Measurements from ENCODE around the gene C6orf163. TPM values are rescaled to one million over a fixed set of nuclear protein-coding genes. Genes with fewer than 3 reads are reported as not detected.

The C6orf163 gene
- total and polyA plus RNA-seq, 2 of the 4 experiments (the other 2 are of a cell fraction): 0.55 to 0.90 TPM

DNA sequence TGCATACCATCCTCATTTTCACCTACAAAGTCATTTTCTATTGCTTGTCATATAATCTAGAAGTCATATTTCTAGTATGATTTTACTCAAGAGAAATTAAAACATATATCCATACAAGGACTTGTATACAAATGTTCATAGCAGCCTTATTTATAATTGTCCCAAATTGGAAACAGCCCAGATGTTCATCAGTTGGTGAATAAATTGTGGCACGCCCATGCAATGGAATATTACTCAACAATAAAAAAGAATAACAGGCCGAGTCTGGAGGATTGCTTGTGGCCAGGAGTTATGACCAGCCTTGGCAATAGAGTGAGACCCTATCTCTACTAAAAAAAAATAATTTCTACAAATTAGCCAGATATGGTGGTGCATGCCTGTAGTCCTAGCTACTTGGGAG is 28.8 kb downstream of the C6orf163 start:
- H3K9me3 ChIP-seq (ENCODE audit: control insufficient read depth, insufficient read depth, low read length): no peaks in the 10 kb centered on the region
- H4K5ac ChIP-seq (ENCODE audit: low read depth, low read length): no peak overlapping the region
- no peak for ATAC-seq (ENCODE audit: low read depth)
- no peak overlapping the region for H3K4ac ChIP-seq (ENCODE audit: low read depth, low read length)
- H4K91ac ChIP-seq (ENCODE audit: insufficient read depth, low read depth, low read length): no peak overlapping the region
- dilution Hi-C loops (cut with HindIII; ENCODE audit: low sequenced_read_pairs, unreplicated experiment): no loop called here
- no peaks in the 10 kb centered on the region for H3K36me3 ChIP-seq (ENCODE audit: control insufficient read depth, insufficient read depth, low read length)
- no peak overlapping the region for H2BK5ac ChIP-seq (ENCODE audit: low read depth, low read length, poor library complexity, severe bottlenecking)
- no peak overlapping the region for H2BK20ac ChIP-seq (ENCODE audit: low read depth, low read length)
- no peak overlapping the region for H2BK120ac ChIP-seq (ENCODE audit: low read depth, low read length)
- POLR2A ChIA-PET (ENCODE audit: unreplicated experiment): no interaction called here
- no peaks in the 10 kb centered on the region for H3K4me1 ChIP-seq (ENCODE audit: control insufficient read depth, insufficient read depth, low read length)
- no peak overlapping the region for H2AFZ ChIP-seq (replicated peaks; ENCODE audit: low read length, poor library complexity)
- no peaks in the 10 kb centered on the region for H4K20me1 ChIP-seq (ENCODE audit: insufficient read depth, low read length)
- no CpG with 5 or more reads among the region's 2 CpGs for WGBS, 2 experiments (ENCODE audit: extremely low coverage in 2 of 2, insufficient read length in 1 of 2)
- intact Hi-C loops (cut with micrococcal nuclease): no loop called here
- H3K79me1 ChIP-seq (ENCODE audit: low read depth in 1 of 2, low read length in 2 of 2): no peaks in the 10 kb centered on the region
- H3K27me3 ChIP-seq (ENCODE audit: control insufficient read depth, insufficient read depth, low read length): no peaks in the 10 kb centered on the region
- no peak overlapping the region for H3K23ac ChIP-seq (ENCODE audit: low read depth, low read length)
- in situ Hi-C loops (cut with MboI; ENCODE audit: low sequenced_read_pairs): no loop called here
- no peak overlapping the region for H4K8ac ChIP-seq (ENCODE audit: low read depth in 2 of 2, low read length in 2 of 2)
- H3K9me1 ChIP-seq (ENCODE audit: insufficient read depth, low read length): no peaks in the 10 kb centered on the region
- no peak overlapping the region for H3K27ac ChIP-seq (ENCODE audit: insufficient read depth, low read length)
- no peak overlapping the region for H3K4me2 ChIP-seq (ENCODE audit: low read depth, low read length)
- no peak overlapping the region for H3K9ac ChIP-seq (ENCODE audit: low read depth, low read length)
- H2AK5ac ChIP-seq (ENCODE audit: low read depth, low read length): no peak overlapping the region
- no peak overlapping the region for H2AK9ac ChIP-seq (replicated peaks; ENCODE audit: low read depth, low read length, poor library complexity)
- TF ChIP-seq MXI1 (IDR thresholded peaks at IDR 0.05; ENCODE audit: borderline replicate concordance, low read depth, low read length) (no peak), BHLHE40 (IDR thresholded peaks at IDR 0.05; ENCODE audit: low read depth, low read length) (no peak), CTCF (conservative IDR thresholded peaks at IDR 0.05; ENCODE audit: low read depth, low read length) (no peak), FOS (IDR thresholded peaks at IDR 0.05; ENCODE audit: low read depth, low read length) (no peak), RCOR1 (IDR thresholded peaks at IDR 0.05; ENCODE audit: insufficient replicate concordance, low read length) (no peak), RAD21 (IDR thresholded peaks at IDR 0.05; ENCODE audit: low read length) (no peak), MAZ (IDR thresholded peaks at IDR 0.05; ENCODE audit: borderline replicate concordance, low read depth, low read length) (no peak), POLR2A (IDR thresholded peaks at IDR 0.05; ENCODE audit: low read depth, low read length) (no peak), CHD1 (IDR thresholded peaks at IDR 0.05; ENCODE audit: low read depth, low read length) (no peak), CEBPB (IDR thresholded peaks at IDR 0.05; ENCODE audit: low read depth, low read length) (no peak), NFE2L2 (IDR thresholded peaks at IDR 0.05; ENCODE audit: low read depth, low read length) (no peak), RFX5 (IDR thresholded peaks at IDR 0.05; ENCODE audit: low read depth, low read length) (no peak), MAFK (IDR thresholded peaks at IDR 0.05; ENCODE audit: low read depth, low read length) (no peak), SMC3 (IDR thresholded peaks at IDR 0.05; ENCODE audit: low read depth, low read length) (no peak), ELK1 (IDR thresholded peaks at IDR 0.05; ENCODE audit: borderline replicate concordance, low read depth, low read length) (no peak), USF2 (IDR thresholded peaks at IDR 0.05; ENCODE audit: low read depth, low read length) (no peak)
- H3K14ac ChIP-seq (replicated peaks; ENCODE audit: low read depth, low read length): no peak overlapping the region
- no TSS peak for BruUV-seq (replicated peaks)
- no peak for DNase-seq
- CTCF ChIA-PET: no interaction called here
- H3K18ac ChIP-seq (ENCODE audit: low read depth, low read length): no peak overlapping the region
- H2BK15ac ChIP-seq (ENCODE audit: low read depth, low read length): no peak overlapping the region
- H3K4me3 ChIP-seq (ENCODE audit: insufficient read depth, low read depth, low read length): no peak overlapping the region
- H3K56ac ChIP-seq (ENCODE audit: extremely low read depth, insufficient read depth, low read length): no peak overlapping the region

Measured in IMR-90 (cell line).